Activated CD8-positive, alpha-beta T cell treated with anti-CD3 and anti-CD28 coated beads for 36 hours (primary cell): ENCODE data around the gene NAPSA. TPM values are rescaled to one million over a fixed set of nuclear protein-coding genes. Genes with fewer than 3 reads are reported as not detected.

Experiments
- ATAC-seq: fragments of 200-7000 bp; cut with Tn5 transposase; one replicate; pipeline ENCODE4 v1.10.0; 2021; ENCODE audit warnings: mild to moderate bottlenecking, moderate library complexity
- CTCF ChIA-PET: fragments of 350-600 bp; sonication (Branson Sonifier 250); formaldehyde crosslinking; loops from one replicate; lab custom pipeline; 2021; ENCODE audit warnings: antibody characterized with exemption; lab: Charles Lee
- POLR2A ChIA-PET: fragments of 350-600 bp; sonication (Branson Sonifier 250); formaldehyde crosslinking; loops from one replicate; lab custom pipeline; 2021; ENCODE audit warnings: antibody characterized with exemption; lab: Charles Lee
- DNase-seq: peaks from one replicate; pipeline ENCODE4 v3.0.0-alpha.2; 2020
- H3K27ac Mint-ChIP-seq: one replicate; pipeline ENCODE4 v1.8.0; 2021; ENCODE audit warnings: mild to moderate bottlenecking, mixed read lengths
- H3K27me3 Mint-ChIP-seq: one replicate; pipeline ENCODE4 v1.8.0; 2021; ENCODE audit warnings: mixed read lengths
- H3K36me3 Mint-ChIP-seq: one replicate; pipeline ENCODE4 v1.8.0; 2021; ENCODE audit warnings: low read depth, mixed read lengths
- H3K4me1 Mint-ChIP-seq: one replicate; pipeline ENCODE4 v1.8.0; 2021; ENCODE audit warnings: low read depth, mixed read lengths
- H3K4me3 Mint-ChIP-seq: one replicate; pipeline ENCODE4 v1.8.0; 2021; ENCODE audit warnings: mild to moderate bottlenecking, moderate library complexity, mixed read lengths
- H3K9me3 Mint-ChIP-seq: one replicate; pipeline ENCODE4 v1.8.0; 2021; ENCODE audit warnings: mixed read lengths
- CTCF ChIP-seq: fragments of 200-600 bp; IDR thresholded peaks from one replicate; pipeline ENCODE4 v1.8.0; 2022; ENCODE audit warnings: antibody characterized with exemption, mild to moderate bottlenecking
- intact Hi-C: fragments of 100-400 bp; cut with micrococcal nuclease; formaldehyde crosslinking; loops from one replicate; pipeline ENCODE4 v1.10.0; 2022
- total RNA-seq, 2 experiments: library from RNA; stranded (reverse); gene quantifications; one replicate each; pipeline ENCODE4 v1.2.3, GENCODE V29; 2021

The NAPSA gene
- total RNA-seq, 2 experiments from 2014 or later, result 18.3 to 20.0 TPM

GRCh38 chr19:50371914-50372475 lies 6.6 kb upstream of the NAPSA start:
- no peak overlapping the region for H3K27ac Mint-ChIP-seq
- POLR2A ChIA-PET, result no interaction called here
- intact Hi-C loops, result no loop called here
- H3K27me3 Mint-ChIP-seq, result no peaks in the 10 kb centered on the region
- DNase-seq, result no peak
- H3K36me3 Mint-ChIP-seq, result peaks cover 2% of the 10 kb centered on the region
- no peak overlapping the region for H3K4me3 Mint-ChIP-seq
- no peak for TF ChIP-seq CTCF
- H3K9me3 Mint-ChIP-seq, result no peaks in the 10 kb centered on the region
- no peak for ATAC-seq
- H3K4me1 Mint-ChIP-seq, result peaks cover 32% of the 10 kb centered on the region
- CTCF ChIA-PET, result no interaction called here

- ATAC-seq, result peak; percentile 66
- peaks cover 5% of the 10 kb centered on the region for H3K36me3 Mint-ChIP-seq
- H3K4me3 Mint-ChIP-seq, result peak overlapping the region; percentile 87
- intact Hi-C loops, result loop anchor here (10.0 kb wide), 1 partner anchor 46 kb away; the partner anchor contains the start of gene SPIB
- H3K27ac Mint-ChIP-seq, result peak overlapping the region; percentile 81
- H3K27me3 Mint-ChIP-seq, result no peaks in the 10 kb centered on the region
- POLR2A ChIA-PET, result interaction anchor here (0.6 to 1.4 kb wide), 3 partner anchors 12 to 59 kb away, joined by 3 to 4 read pairs (median 4); no protein-coding TSS in a partner anchor
- H3K4me1 Mint-ChIP-seq, result peaks cover 37% of the 10 kb centered on the region
- peak; percentile 90 for TF ChIP-seq CTCF
- no peaks in the 10 kb centered on the region for H3K9me3 Mint-ChIP-seq
- CTCF ChIA-PET, result interaction anchor here (1.0 to 3.5 kb wide), 13 partner anchors 9 to 415 kb away, joined by 3 to 18 read pairs (median 4); partner anchors contain the start of gene POLD1
- peak; percentile 88 for DNase-seq
These were observed 3.5 kb upstream of the NAPSA start for GRCh38 chr19:50368649-50369570.

- ChIA-PET CTCF (interaction anchor here (1.1 to 1.3 kb wide), 3 partner anchors 98 to 110 kb away, joined by 3 to 5 read pairs (median 4); no protein-coding TSS in a partner anchor), POLR2A (interaction anchor here (0.9 to 1.5 kb wide), 2 partner anchors 13 to 21 kb away, joined by 5 read pairs; partner anchors contain the start of genes NR1H2 and POLD1)
- intact Hi-C loops, result loop anchor here (10.0 kb wide), 1 partner anchor 52 kb away; the partner anchor contains the start of gene SPIB
- Mint-ChIP-seq H3K27ac (peak overlapping the region; percentile 90), H3K4me1 (peaks cover 78% of the 10 kb centered on the region), H3K27me3 (no peaks in the 10 kb centered on the region), H3K36me3 (peaks cover 40% of the 10 kb centered on the region), H3K4me3 (peak overlapping the region; percentile 46), H3K9me3 (peaks cover 3% of the 10 kb centered on the region)
- ATAC-seq (peak; percentile 21), DNase-seq (peak; percentile 61)
- no peak for TF ChIP-seq CTCF
These were observed 2.6 kb downstream of the NAPSA start for GRCh38 chr19:50362656-50363424.

- Mint-ChIP-seq H3K27me3 (no peaks in the 10 kb centered on the region), H3K4me1 (peaks cover 78% of the 10 kb centered on the region), H3K36me3 (peaks cover 40% of the 10 kb centered on the region), H3K9me3 (peaks cover 3% of the 10 kb centered on the region), H3K27ac (peak overlapping the region; percentile 90), H3K4me3 (no peak overlapping the region)
- ATAC-seq, result no peak
- no peak for TF ChIP-seq CTCF
- peak; percentile 30 for DNase-seq
- ChIA-PET POLR2A (interaction anchor here (0.8 to 1.5 kb wide), 2 partner anchors 14 to 22 kb away, joined by 5 to 7 read pairs; partner anchors contain the start of genes NR1H2 and POLD1), CTCF (interaction anchor here (1.1 to 1.4 kb wide), 4 partner anchors 14 to 194 kb away, joined by 3 to 4 read pairs (median 4); partner anchors contain the start of gene NR1H2)
- intact Hi-C loops, result loop anchor here (10.0 kb wide), 1 partner anchor 53 kb away; the partner anchor contains the start of gene SPIB
These were observed 3.4 kb downstream of the NAPSA start for GRCh38 chr19:50362030-50362412.
